ENCODE measurements around the gene S100A11. TPM values are rescaled to one million over a fixed set of nuclear protein-coding genes. Genes with fewer than 3 reads are reported as not detected.

Gene S100A11
- total RNA-seq, 1 experiment from 2014 or later = 364 TPM

- DNase-seq = no peak
- H3K4me1 Mint-ChIP-seq (ENCODE audit: low read depth, unreplicated experiment) = peaks cover 7% of the 10 kb centered on the region
- CTCF ChIA-PET = no interaction called here
- H3K27me3 Mint-ChIP-seq (ENCODE audit: insufficient read depth, unreplicated experiment) = no peaks in the 10 kb centered on the region
- H3K27ac Mint-ChIP-seq (ENCODE audit: unreplicated experiment) = no peak overlapping the region
- BruUV-seq (replicated peaks) = no TSS peak
- no peak for TF ChIP-seq CTCF (IDR thresholded peaks at IDR 0.05; ENCODE audit: insufficient read depth in 1 of 2, low read depth in 1 of 2, low read length in 1 of 2, severe bottlenecking in 1 of 2, unreplicated experiment in 1 of 2)
- intact Hi-C loops (cut with micrococcal nuclease; ENCODE audit: unreplicated experiment) = no loop called here
- H3K36me3 ChIP-seq (ENCODE audit: control insufficient read depth, insufficient read depth, low read length) = no peaks in the 10 kb centered on the region
- POLR2A ChIA-PET = no interaction called here
- H3K4me1 ChIP-seq = peaks cover 13% of the 10 kb centered on the region; the same call in 1 of the 2 replicates
- no peaks in the 10 kb centered on the region for H3K9me3 Mint-ChIP-seq (ENCODE audit: unreplicated experiment)
- no peak overlapping the region for H3K4me3 ChIP-seq (ENCODE audit: low read depth, low read length)
- H3K27me3 ChIP-seq (replicated peaks; ENCODE audit: control insufficient read depth, insufficient read depth, low read length) = no peaks in the 10 kb centered on the region
- no peaks in the 10 kb centered on the region for H3K9me3 ChIP-seq
- no peak overlapping the region for H3K4me3 Mint-ChIP-seq (ENCODE audit: unreplicated experiment)
- H3K36me3 Mint-ChIP-seq (ENCODE audit: insufficient read depth, unreplicated experiment) = no peaks in the 10 kb centered on the region
Observed at GRCh38 chr1:152020849-152021248, 16.0 kb downstream of the S100A11 start.

DNA sequence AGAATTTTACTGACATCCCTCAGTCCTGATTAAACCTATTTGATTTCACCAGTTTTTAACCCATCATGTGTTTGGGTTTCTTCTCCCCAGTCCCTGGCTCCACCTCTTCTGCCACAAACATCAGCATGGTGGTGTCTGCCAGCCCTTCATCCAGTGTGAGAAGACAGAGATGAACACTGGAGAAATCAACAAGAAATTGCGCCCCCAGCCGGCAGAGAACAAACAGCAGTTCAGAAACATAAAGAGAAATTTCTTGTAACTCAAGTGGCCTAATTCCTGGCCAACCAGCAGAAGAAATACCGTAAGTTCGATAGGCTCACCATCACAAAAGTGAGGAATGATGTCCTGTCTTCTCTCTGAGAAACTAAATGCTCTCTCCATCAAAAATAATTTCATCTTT, 18.3 kb downstream of the S100A11 start:
- Histone ChIP-seq H3K4me1 (no peaks in the 10 kb centered on the region), H3K27me3 (replicated peaks; ENCODE audit: control insufficient read depth, insufficient read depth, low read length) (no peaks in the 10 kb centered on the region), H3K9me3 (no peaks in the 10 kb centered on the region), H3K4me3 (ENCODE audit: low read depth, low read length) (no peak overlapping the region), H3K36me3 (ENCODE audit: control insufficient read depth, insufficient read depth, low read length) (no peaks in the 10 kb centered on the region)
- no TSS peak for BruUV-seq (replicated peaks)
- CTCF ChIA-PET = no interaction called here
- DNase-seq = no peak
- no peak for TF ChIP-seq CTCF (IDR thresholded peaks at IDR 0.05; ENCODE audit: insufficient read depth in 1 of 2, low read depth in 1 of 2, low read length in 1 of 2, severe bottlenecking in 1 of 2, unreplicated experiment in 1 of 2)
- Mint-ChIP-seq H3K27me3 (ENCODE audit: insufficient read depth, unreplicated experiment) (no peaks in the 10 kb centered on the region), H3K9me3 (ENCODE audit: unreplicated experiment) (no peaks in the 10 kb centered on the region), H3K4me1 (ENCODE audit: low read depth, unreplicated experiment) (peaks cover 2% of the 10 kb centered on the region), H3K36me3 (ENCODE audit: insufficient read depth, unreplicated experiment) (no peaks in the 10 kb centered on the region), H3K4me3 (ENCODE audit: unreplicated experiment) (no peak overlapping the region), H3K27ac (ENCODE audit: unreplicated experiment) (no peak overlapping the region)
- POLR2A ChIA-PET = no interaction called here
- intact Hi-C loops (cut with micrococcal nuclease; ENCODE audit: unreplicated experiment) = no loop called here

DNA sequence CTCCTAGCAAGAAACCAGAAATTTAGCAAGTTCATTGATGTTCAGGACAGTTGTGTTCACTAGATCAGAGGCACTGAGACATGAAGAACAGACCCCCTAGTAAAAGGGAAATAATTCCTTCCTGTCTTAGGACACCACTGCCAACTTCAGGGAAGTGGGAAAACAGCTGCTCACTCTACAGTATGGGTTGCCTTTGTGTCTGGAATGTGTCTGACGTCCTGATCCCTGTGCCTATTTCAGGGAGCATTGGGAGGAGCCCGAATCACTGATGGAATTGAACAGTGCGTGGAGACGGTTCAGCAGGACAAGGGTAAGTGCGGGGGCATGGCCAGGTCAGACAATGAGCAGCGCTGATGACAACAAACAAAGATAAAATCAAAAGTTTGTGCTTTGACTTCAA, 21.0 kb downstream of the S100A11 start:
- intact Hi-C loops (cut with micrococcal nuclease; ENCODE audit: unreplicated experiment) = loop anchor here (1.0 kb wide), 1 partner anchor 19 kb away; no protein-coding TSS in a partner anchor
- H3K9me3 Mint-ChIP-seq (ENCODE audit: unreplicated experiment) = no peaks in the 10 kb centered on the region
- no peak overlapping the region for H3K27ac Mint-ChIP-seq (ENCODE audit: unreplicated experiment)
- H3K27me3 Mint-ChIP-seq (ENCODE audit: insufficient read depth, unreplicated experiment) = no peaks in the 10 kb centered on the region
- no peaks in the 10 kb centered on the region for H3K36me3 Mint-ChIP-seq (ENCODE audit: insufficient read depth, unreplicated experiment)
- Histone ChIP-seq H3K9me3 (no peaks in the 10 kb centered on the region), H3K4me1 (no peaks in the 10 kb centered on the region), H3K36me3 (ENCODE audit: control insufficient read depth, insufficient read depth, low read length) (no peaks in the 10 kb centered on the region), H3K27me3 (replicated peaks; ENCODE audit: control insufficient read depth, insufficient read depth, low read length) (no peaks in the 10 kb centered on the region), H3K4me3 (ENCODE audit: low read depth, low read length) (no peak overlapping the region)
- no peaks in the 10 kb centered on the region for H3K4me1 Mint-ChIP-seq (ENCODE audit: low read depth, unreplicated experiment)
- ChIA-PET POLR2A (no interaction called here), CTCF (interaction anchor here (2.0 to 3.4 kb wide), 2 partner anchors 14 to 48 kb away, joined by 4 to 43 read pairs; no protein-coding TSS in a partner anchor)
- no TSS peak for BruUV-seq (replicated peaks)
- TF ChIP-seq CTCF (IDR thresholded peaks at IDR 0.05; ENCODE audit: insufficient read depth in 1 of 2, low read depth in 1 of 2, low read length in 1 of 2, severe bottlenecking in 1 of 2, unreplicated experiment in 1 of 2) = no peak
- DNase-seq = no peak
- H3K4me3 Mint-ChIP-seq (ENCODE audit: unreplicated experiment) = no peak overlapping the region

Data from Caco-2 (cell line).